ENCODE results near the gene DTX3. TPM values are rescaled to one million over a fixed set of nuclear protein-coding genes. Genes with fewer than 3 reads are reported as not detected.
"Not testable (repeated sequence)": the region's sequence is repeated elsewhere in the genome, so short reads cannot be mapped to it uniquely, and the experiment has no call there.

Gene DTX3, protein sequence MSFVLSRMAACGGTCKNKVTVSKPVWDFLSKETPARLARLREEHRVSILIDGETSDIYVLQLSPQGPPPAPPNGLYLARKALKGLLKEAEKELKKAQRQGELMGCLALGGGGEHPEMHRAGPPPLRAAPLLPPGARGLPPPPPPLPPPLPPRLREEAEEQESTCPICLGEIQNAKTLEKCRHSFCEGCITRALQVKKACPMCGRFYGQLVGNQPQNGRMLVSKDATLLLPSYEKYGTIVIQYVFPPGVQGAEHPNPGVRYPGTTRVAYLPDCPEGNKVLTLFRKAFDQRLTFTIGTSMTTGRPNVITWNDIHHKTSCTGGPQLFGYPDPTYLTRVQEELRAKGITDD
- total RNA-seq = 10 to 100 TPM; 34.6 to 70.2 (median 53.2) TPM

DNA sequence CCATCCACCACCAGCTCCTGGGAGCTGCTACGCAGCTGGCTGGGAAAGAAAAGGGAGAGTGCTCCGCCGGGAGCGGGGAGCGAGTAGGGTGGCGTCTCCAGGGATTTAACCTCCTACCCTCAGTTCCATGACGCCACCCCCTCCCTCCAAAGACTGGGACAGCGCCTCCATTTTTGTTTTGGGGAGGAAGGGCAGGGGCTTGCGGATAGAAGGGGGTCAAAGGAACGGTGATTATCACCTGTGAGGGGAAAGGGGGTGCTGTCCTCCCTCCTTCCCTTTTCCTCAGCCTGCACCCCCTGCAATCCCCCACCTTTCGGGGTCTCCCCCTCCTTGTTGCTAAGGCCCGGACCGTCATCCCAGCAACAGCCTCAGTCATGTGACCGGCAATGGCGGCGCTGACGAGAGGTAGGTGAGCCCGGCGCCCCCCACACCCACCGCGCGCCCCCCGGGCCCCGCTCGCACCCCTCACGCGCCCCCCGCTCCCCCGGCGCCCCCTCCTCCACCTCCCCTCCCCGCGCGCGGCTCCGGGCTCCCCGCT lies at the start of gene DTX3:
Gene DTX3 (plus strand): TSS at position 371 of the 538 bp plus-strand sequence. CDS start 1,694 bp downstream, outside the sequence.
- TF ChIP-seq POLR2A (IDR thresholded peaks at IDR 0.05) = peak; percentile 18 to 29
- TF ChIP-seq, protein P1, sequence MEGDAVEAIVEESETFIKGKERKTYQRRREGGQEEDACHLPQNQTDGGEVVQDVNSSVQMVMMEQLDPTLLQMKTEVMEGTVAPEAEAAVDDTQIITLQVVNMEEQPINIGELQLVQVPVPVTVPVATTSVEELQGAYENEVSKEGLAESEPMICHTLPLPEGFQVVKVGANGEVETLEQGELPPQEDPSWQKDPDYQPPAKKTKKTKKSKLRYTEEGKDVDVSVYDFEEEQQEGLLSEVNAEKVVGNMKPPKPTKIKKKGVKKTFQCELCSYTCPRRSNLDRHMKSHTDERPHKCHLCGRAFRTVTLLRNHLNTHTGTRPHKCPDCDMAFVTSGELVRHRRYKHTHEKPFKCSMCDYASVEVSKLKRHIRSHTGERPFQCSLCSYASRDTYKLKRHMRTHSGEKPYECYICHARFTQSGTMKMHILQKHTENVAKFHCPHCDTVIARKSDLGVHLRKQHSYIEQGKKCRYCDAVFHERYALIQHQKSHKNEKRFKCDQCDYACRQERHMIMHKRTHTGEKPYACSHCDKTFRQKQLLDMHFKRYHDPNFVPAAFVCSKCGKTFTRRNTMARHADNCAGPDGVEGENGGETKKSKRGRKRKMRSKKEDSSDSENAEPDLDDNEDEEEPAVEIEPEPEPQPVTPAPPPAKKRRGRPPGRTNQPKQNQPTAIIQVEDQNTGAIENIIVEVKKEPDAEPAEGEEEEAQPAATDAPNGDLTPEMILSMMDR (IDR thresholded peaks at IDR 0.05) = no peak
- no peak for TF ChIP-seq POLR2AphosphoS5 (IDR thresholded peaks at IDR 0.05)
- TF ChIP-seq EP300 (IDR thresholded peaks at IDR 0.05) = no peak
- WGBS, 2 donors (ENCODE audit: low coverage in 1 of 2) = 0% methylated on average over 3 to 6 of the region's 36 CpGs
- Histone ChIP-seq H3K27me3 (no peaks in the 10 kb centered on the region), H3K27ac (peak within 1 kb of the TSS; percentile 96 to 99 (median 99)), H3K4me1 (peaks cover 0 to 63% (median 15%) of the 10 kb centered on the region in 3 donors), H3K9me3 (no peaks in the 10 kb centered on the region), H3K36me3 (peaks cover 0 to 57% of the 10 kb centered on the region in 2 donors), H3K4me3 (peak within 1 kb of the TSS; percentile 91 to 93)
- peak; percentile 29 for ATAC-seq

DNA sequence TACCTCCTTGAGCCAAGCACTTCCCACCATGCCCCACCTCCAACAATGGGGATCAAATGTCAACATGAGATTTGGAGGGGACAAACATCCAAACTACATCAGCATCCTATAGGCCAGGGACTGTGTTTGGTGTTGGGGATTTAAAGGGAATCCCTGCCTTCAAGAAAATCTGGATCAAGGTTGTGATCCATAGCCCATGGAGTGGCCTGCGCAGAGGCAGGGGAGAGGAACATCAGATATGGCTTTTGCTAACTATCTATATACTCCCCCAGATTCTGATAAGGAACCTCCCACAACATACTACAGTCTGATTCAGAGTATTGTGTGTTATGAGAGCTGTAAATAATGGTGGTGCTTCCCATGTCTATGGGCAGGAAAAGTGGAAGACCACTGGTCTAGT lies 49.7 kb upstream of the DTX3 start:
- Histone ChIP-seq H3K4me3 (no peak overlapping the region), H3K27ac (no peak overlapping the region), H3K9me3 (no peaks in the 10 kb centered on the region), H3K4me1 (peaks cover 0 to 8% (median 5%) of the 10 kb centered on the region in 3 donors), H3K27me3 (peaks cover 9% of the 10 kb centered on the region), H3K36me3 (no peaks in the 10 kb centered on the region)
- no peak for ATAC-seq
- 100% methylated on average over 1 of the region's 1 CpG for WGBS, 2 donors (ENCODE audit: low coverage in 1 of 2)
- TF ChIP-seq, protein P1 (IDR thresholded peaks at IDR 0.05) = no peak
- TF ChIP-seq POLR2AphosphoS5 (IDR thresholded peaks at IDR 0.05) (no peak), POLR2A (IDR thresholded peaks at IDR 0.05) (no peak), EP300 (IDR thresholded peaks at IDR 0.05) (no peak)

DNA sequence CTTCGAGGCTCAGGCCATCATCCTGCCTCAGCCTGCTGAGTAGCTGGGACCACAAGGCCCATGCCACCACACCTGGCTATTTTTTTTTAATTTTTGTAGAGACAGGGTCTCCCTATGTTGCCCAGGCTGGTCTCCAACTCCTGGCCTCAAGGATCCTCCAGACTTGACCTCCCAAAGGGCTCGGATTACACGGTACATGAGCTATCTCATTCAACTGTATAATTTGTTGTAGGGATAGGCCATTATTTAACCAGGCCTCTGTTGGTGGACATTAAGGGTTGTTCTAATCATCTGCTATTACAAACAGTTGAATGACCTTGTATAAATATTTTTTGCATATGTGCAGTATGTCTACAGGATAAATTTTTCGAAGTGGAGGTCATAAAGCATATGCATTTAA lies 45.8 kb upstream of the DTX3 start:
- no peaks in the 10 kb centered on the region for H3K27me3 ChIP-seq
- H3K4me3 ChIP-seq = no peak overlapping the region
- no peaks in the 10 kb centered on the region for H3K4me1 ChIP-seq
- no peaks in the 10 kb centered on the region for H3K36me3 ChIP-seq
- TF ChIP-seq POLR2A (IDR thresholded peaks at IDR 0.05) = no peak
- TF ChIP-seq, protein P1 (IDR thresholded peaks at IDR 0.05) = no peak
- TF ChIP-seq POLR2AphosphoS5 (IDR thresholded peaks at IDR 0.05) = no peak
- no peak for TF ChIP-seq EP300 (IDR thresholded peaks at IDR 0.05)
- WGBS, 2 donors (ENCODE audit: low coverage in 1 of 2) = 85% methylated on average over 2 to 4 of the region's 4 CpGs
- H3K27ac ChIP-seq = no peak overlapping the region
- ATAC-seq = no peak
- H3K9me3 ChIP-seq = no peaks in the 10 kb centered on the region

DNA sequence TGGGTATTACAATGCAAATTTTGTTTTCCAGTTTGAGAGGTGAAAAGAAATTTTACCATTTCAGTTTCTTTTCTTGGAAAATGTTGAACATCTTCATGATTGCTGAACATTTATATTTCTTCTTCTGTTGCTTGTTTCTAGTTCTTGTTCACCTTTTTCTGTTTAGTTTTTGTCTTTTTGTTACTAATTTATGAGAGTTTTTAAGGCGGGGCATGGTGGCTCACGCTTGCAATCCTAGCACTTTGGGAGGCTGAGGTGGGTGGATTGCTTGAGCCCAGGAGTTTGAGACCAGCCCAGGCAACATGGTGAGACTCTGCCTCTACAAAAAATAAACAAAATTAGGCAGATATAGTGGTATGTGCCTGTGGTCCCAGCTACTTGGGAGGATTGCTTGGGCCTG lies 44.1 kb upstream of the DTX3 start:
- Histone ChIP-seq H3K36me3 (no peaks in the 10 kb centered on the region), H3K27ac (no peak overlapping the region), H3K27me3 (no peaks in the 10 kb centered on the region), H3K4me1 (no peaks in the 10 kb centered on the region), H3K9me3 (no peaks in the 10 kb centered on the region), H3K4me3 (no peak overlapping the region)
- ATAC-seq = no peak
- WGBS, 2 donors (ENCODE audit: low coverage in 1 of 2) = 94 to 100% methylated on average over 1 to 2 of the region's 2 CpGs
- no peak for TF ChIP-seq POLR2A (IDR thresholded peaks at IDR 0.05)
- TF ChIP-seq, protein P1 (IDR thresholded peaks at IDR 0.05) = no peak
- TF ChIP-seq EP300 (IDR thresholded peaks at IDR 0.05) = no peak
- TF ChIP-seq POLR2AphosphoS5 (IDR thresholded peaks at IDR 0.05) = no peak

DNA sequence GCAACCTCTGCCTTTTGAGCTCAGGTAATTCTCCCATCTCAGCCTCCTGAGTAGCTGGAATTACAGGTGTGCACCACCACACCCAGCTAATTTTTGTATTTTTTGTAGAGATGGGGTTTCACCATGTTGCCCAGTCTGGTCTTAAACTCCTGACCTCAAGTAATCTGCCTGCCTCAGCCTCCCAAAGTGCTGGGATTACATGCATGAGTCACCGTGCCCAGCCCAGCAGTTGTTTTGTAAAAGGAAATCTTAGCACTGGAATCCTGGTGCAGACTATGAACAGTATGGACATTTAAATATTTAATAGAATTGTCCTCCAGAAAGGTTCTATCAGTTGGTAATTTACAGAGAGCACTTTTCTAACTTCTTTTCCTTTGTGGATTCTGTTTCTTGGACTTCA lies 43.5 kb upstream of the DTX3 start:
- not testable (repeated sequence) for ATAC-seq, H3K4me1 ChIP-seq, H3K36me3 ChIP-seq, H3K27ac ChIP-seq, H3K9me3 ChIP-seq, H3K27me3 ChIP-seq, H3K4me3 ChIP-seq
- 36% methylated on average over 1 of the region's 1 CpG; no CpG with 5 or more reads in 1 of the 2 donors for WGBS, 2 donors (ENCODE audit: low coverage in 1 of 2)
